ENCODE results near the gene FAM50B. TPM values are rescaled to one million over a fixed set of nuclear protein-coding genes. Genes with fewer than 3 reads are reported as not detected.

Gene FAM50B
- total RNA-seq: 1 to 10 TPM; 7.5 to 8.5 TPM

GRCh38 chr6:3848925-3849605 lies at the start of gene FAM50B:
FAM50B (plus strand) TSS chr6:3849373; CDS start chr6:3849812, 439 bp downstream.
- CTCF ChIA-PET: interaction anchor here (0.6 to 1.9 kb wide), 18 partner anchors 9 to 173 kb away, joined by 3 to 9 read pairs (median 4); a partner anchor contains a TSS
- POLR2A ChIA-PET: interaction anchor here (1.2 kb wide), 1 partner anchor 169 kb away, joined by 3 read pairs; no protein-coding TSS in a partner anchor

GRCh38 chr6:3799719-3800118 lies 49.5 kb upstream of the FAM50B start:
- POLR2A ChIA-PET: no interaction called here

GRCh38 chr6:3800850-3801591 lies 48.2 kb upstream of the FAM50B start:
- ChIA-PET POLR2A (no interaction called here), CTCF (no interaction called here)

More at GRCh38 chr6:3799719-3800118, 49.5 kb upstream of the FAM50B start:
- CTCF ChIA-PET: no interaction called here

GRCh38 chr6:3801960-3802359 lies 47.2 kb upstream of the FAM50B start:
- CTCF ChIA-PET: no interaction called here

GRCh38 chr6:3803627-3804468 lies 45.3 kb upstream of the FAM50B start:
- POLR2A ChIA-PET: no interaction called here
- CTCF ChIA-PET: no interaction called here

More at GRCh38 chr6:3801960-3802359, 47.2 kb upstream of the FAM50B start:
- POLR2A ChIA-PET: no interaction called here

GRCh38 chr6:3804964-3805363 lies 44.2 kb upstream of the FAM50B start:
- POLR2A ChIA-PET: no interaction called here
- CTCF ChIA-PET: no interaction called here

- CTCF ChIA-PET: no interaction called here
- POLR2A ChIA-PET: no interaction called here
Observed at GRCh38 chr6:3805448-3806123, 43.6 kb upstream of the FAM50B start.

- POLR2A ChIA-PET: no interaction called here
- CTCF ChIA-PET: no interaction called here
Observed at GRCh38 chr6:3806169-3806922, 42.8 kb upstream of the FAM50B start.

GRCh38 chr6:3808199-3808598 lies 41.0 kb upstream of the FAM50B start:
- POLR2A ChIA-PET: no interaction called here
- CTCF ChIA-PET: no interaction called here

- CTCF ChIA-PET: no interaction called here
- POLR2A ChIA-PET: no interaction called here
Observed at GRCh38 chr6:3808759-3809514, 40.2 kb upstream of the FAM50B start.

- POLR2A ChIA-PET: no interaction called here
- CTCF ChIA-PET: no interaction called here
Observed at GRCh38 chr6:3809515-3809891, 39.7 kb upstream of the FAM50B start.

- CTCF ChIA-PET: no interaction called here
- POLR2A ChIA-PET: no interaction called here
Observed at GRCh38 chr6:3809982-3810381, 39.2 kb upstream of the FAM50B start.

- CTCF ChIA-PET: no interaction called here
Observed at GRCh38 chr6:3811191-3811590, 38.0 kb upstream of the FAM50B start.

GRCh38 chr6:3812596-3812995 lies 36.6 kb upstream of the FAM50B start:
- CTCF ChIA-PET: no interaction called here
- POLR2A ChIA-PET: no interaction called here

More at GRCh38 chr6:3811191-3811590, 38.0 kb upstream of the FAM50B start:
- POLR2A ChIA-PET: no interaction called here

GRCh38 chr6:3813150-3813780 lies 35.9 kb upstream of the FAM50B start:
- ChIA-PET CTCF (no interaction called here), POLR2A (no interaction called here)

GRCh38 chr6:3813918-3814317 lies 35.3 kb upstream of the FAM50B start:
- CTCF ChIA-PET: no interaction called here
- POLR2A ChIA-PET: no interaction called here

- CTCF ChIA-PET: interaction anchor here (1.0 to 1.1 kb wide), 2 partner anchors 73 kb away, joined by 3 to 4 read pairs; no protein-coding TSS in a partner anchor
Observed at GRCh38 chr6:3814539-3814938, 34.6 kb upstream of the FAM50B start.

GRCh38 chr6:3816251-3816650 lies 32.9 kb upstream of the FAM50B start:
- ChIA-PET CTCF (no interaction called here), POLR2A (no interaction called here)

More at GRCh38 chr6:3814539-3814938, 34.6 kb upstream of the FAM50B start:
- POLR2A ChIA-PET: no interaction called here

Measured in activated CD8-positive, alpha-beta memory T cell treated with anti-CD3 and anti-CD28 coated beads for 36 hours (primary cell).